WERI-Rb-1 (cell line): ENCODE results near the gene CYSTM1.

Experiments used
- DNase-seq: peaks from one replicate; pipeline ENCODE4 v3.0.0-alpha.2; 2020
- H3K27ac ChIP-seq: fragments of 250-450 bp; sonication (Bioruptor Pico); 2 replicates; pipeline ENCODE4 v1.5.1; 2020; ENCODE audit warnings: mild to moderate bottlenecking, moderate library complexity
- H3K27me3 ChIP-seq: fragments of 250-450 bp; sonication (Bioruptor Pico); 2 replicates; pipeline ENCODE4 v1.5.1; 2021; ENCODE audit warnings: mild to moderate bottlenecking, low read depth, moderate library complexity; ENCODE audit not compliant: insufficient read depth, severe bottlenecking
- H3K36me3 ChIP-seq: fragments of 250-450 bp; sonication (Bioruptor Pico); 2 replicates; pipeline ENCODE4 v1.5.1; 2020; ENCODE audit warnings: mild to moderate bottlenecking, moderate library complexity
- H3K4me3 ChIP-seq: 2 replicates; pipeline ENCODE4 v1.5.1; 2011; ENCODE audit warnings: low read depth, mild to moderate bottlenecking, control low read depth, low read length
- H3K9me3 ChIP-seq: fragments of 250-450 bp; sonication (Bioruptor Pico); 2 replicates; pipeline ENCODE4 v1.5.1; 2021; ENCODE audit warnings: mild to moderate bottlenecking, moderate library complexity; ENCODE audit not compliant: severe bottlenecking
- TF ChIP-seq, protein P1 (sequence below): IDR thresholded peaks from 2 replicates; pipeline ENCODE4 v1.5.1; 2011; ENCODE audit warnings: low read depth, mild to moderate bottlenecking, control low read depth, inconsistent platforms, low read length

CYSTM1 gene

DNA sequence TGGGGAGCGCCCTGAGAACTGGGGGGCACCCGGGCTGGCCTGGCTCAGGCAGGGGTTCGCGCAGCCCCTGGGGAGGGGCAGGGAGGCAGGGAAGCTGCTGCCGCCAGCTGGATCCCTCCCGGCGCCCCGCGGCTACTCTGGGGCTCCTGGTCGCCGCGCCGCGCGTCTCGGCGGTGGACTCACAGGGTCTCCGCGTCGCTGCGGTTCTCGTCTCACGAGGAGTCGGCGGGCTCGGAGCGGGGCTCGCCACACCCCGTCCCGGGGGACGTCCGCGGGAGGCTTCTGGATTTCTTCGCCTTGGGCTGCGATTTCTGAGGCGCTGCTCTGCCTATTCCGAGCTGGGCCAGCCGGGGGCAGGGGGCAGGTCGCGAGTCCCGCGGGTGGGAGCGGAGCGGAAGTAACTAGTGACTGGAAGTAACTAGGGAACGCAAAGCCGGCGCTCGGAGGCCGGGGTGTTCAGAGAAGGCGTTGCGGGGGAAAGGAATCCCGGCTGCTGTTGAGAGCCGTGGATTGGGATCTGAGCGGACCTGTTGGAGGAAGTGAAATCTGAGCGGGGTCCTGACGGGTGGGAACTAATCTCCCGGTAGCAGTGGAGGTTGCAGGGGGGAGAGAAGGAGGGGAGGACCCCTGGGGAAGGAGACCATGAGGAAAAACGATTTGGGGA is 511 bp downstream of the CYSTM1 start:
- H3K4me3 ChIP-seq: peak overlapping the region; percentile 88
- H3K9me3 ChIP-seq: no peaks in the 10 kb centered on the region
- DNase-seq: peak; percentile 69
- H3K27me3 ChIP-seq: no peaks in the 10 kb centered on the region
- peak overlapping the region; percentile 82 for H3K27ac ChIP-seq
- peaks cover 4% of the 10 kb centered on the region for H3K36me3 ChIP-seq
- TF ChIP-seq, protein P1, sequence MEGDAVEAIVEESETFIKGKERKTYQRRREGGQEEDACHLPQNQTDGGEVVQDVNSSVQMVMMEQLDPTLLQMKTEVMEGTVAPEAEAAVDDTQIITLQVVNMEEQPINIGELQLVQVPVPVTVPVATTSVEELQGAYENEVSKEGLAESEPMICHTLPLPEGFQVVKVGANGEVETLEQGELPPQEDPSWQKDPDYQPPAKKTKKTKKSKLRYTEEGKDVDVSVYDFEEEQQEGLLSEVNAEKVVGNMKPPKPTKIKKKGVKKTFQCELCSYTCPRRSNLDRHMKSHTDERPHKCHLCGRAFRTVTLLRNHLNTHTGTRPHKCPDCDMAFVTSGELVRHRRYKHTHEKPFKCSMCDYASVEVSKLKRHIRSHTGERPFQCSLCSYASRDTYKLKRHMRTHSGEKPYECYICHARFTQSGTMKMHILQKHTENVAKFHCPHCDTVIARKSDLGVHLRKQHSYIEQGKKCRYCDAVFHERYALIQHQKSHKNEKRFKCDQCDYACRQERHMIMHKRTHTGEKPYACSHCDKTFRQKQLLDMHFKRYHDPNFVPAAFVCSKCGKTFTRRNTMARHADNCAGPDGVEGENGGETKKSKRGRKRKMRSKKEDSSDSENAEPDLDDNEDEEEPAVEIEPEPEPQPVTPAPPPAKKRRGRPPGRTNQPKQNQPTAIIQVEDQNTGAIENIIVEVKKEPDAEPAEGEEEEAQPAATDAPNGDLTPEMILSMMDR: 0 out of 2 replicates have a peak, but pooled peaks have one; percentile 6

DNA sequence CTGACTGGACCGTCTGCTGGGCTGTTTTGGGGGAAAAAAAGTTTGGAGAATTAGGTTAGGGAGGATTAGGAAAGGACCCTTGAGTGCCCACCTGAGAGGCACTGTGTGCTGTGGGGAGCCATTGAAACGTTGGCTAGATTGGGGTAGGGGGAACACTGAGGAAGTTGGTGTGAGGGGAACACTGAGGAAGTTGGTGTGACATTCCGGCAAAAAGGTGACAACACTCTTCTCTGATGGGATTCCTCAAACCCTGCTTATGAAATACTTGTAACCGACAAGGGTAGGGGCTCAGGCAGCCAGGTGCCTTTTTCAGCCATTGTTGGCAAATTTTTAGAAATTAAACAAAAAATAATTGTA is 1.0 kb downstream of the CYSTM1 start:
- TF ChIP-seq, protein P1: no peak
- DNase-seq: no peak
- no peaks in the 10 kb centered on the region for H3K9me3 ChIP-seq
- peak overlapping the region; percentile 88 for H3K4me3 ChIP-seq
- peaks cover 4% of the 10 kb centered on the region for H3K36me3 ChIP-seq
- H3K27ac ChIP-seq: peak overlapping the region; percentile 82
- no peaks in the 10 kb centered on the region for H3K27me3 ChIP-seq

DNA sequence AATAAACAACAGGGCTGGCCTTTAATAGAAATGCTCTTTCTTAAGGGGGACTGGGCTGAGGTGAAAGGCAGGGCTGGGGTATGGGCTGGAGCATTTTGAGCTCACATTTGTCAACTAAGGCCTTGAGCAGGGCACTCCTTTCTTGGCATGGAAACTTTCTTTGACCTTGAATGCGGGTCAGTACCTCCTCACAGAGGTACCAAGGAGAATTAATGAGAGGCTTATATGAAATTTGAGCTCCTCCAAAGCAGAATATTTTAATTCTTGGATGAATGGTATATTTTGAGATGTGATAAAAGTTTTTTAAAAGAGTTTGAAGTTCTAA is 3.1 kb downstream of the CYSTM1 start:
- TF ChIP-seq, protein P1: no peak
- H3K4me3 ChIP-seq: no peak overlapping the region
- DNase-seq: no peak
- no peaks in the 10 kb centered on the region for H3K27me3 ChIP-seq
- peaks cover 4% of the 10 kb centered on the region for H3K36me3 ChIP-seq
- no peaks in the 10 kb centered on the region for H3K9me3 ChIP-seq
- H3K27ac ChIP-seq: no peak overlapping the region

DNA sequence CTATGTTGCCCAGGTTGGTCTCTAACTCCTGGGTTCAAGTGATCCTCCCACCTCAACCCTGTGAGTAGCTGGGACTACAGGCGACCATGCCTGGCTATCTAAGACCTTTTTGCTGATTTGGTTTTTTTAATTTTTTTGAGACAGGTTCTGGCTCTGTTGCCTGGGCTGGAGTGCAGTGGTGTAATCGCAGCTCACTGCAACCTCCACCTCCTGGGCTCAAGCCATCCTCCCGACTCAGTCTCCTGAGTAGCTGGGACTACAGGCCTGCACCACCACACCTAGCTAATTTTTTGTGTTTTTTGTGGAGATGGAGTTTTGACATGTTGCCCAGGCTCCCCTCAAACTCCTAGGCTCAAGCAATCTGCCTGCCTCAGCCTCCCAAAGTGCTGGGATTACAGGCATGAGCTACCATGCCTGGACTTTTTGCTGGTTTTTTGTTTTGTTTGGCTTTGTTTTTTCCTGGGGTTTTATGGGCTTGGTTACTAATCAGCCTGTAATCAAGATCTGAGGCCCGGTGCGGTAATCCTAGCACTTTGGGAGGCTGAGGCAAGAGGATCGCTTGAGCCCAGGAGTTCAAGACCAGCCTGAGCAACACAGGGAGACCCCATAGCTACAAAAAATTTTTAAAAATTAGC is 3.6 kb downstream of the CYSTM1 start:
- Histone ChIP-seq H3K9me3 (no peaks in the 10 kb centered on the region), H3K36me3 (peaks cover 4% of the 10 kb centered on the region), H3K4me3 (no peak overlapping the region), H3K27me3 (no peaks in the 10 kb centered on the region), H3K27ac (no peak overlapping the region)
- no peak for DNase-seq
- TF ChIP-seq, protein P1: no peak

DNA sequence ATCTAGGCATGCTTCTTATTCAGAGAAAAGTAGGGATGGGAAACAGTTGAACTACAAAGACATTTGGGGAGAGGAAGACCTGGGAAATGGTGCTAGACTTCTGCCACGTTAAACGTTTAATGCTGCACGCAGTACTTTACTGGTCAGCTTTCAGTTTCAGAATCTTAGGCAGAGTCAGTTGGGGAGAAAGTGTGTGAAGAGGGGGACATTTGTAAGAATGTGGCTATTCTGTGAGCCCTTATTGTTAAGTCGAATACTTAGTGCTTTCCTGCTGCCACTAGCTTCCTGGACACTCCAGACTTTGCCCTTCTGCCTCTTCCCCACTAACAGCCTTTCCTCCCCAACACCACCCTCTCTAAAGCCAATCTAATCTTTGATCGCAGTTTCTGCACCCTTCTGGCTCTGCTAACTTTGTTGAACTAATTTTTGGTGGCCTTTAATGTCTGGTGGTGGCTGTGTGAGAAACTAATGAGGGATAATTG is 6.1 kb downstream of the CYSTM1 start:
- no peaks in the 10 kb centered on the region for H3K9me3 ChIP-seq
- TF ChIP-seq, protein P1: no peak
- H3K4me3 ChIP-seq: no peak overlapping the region
- no peaks in the 10 kb centered on the region for H3K36me3 ChIP-seq
- DNase-seq: no peak
- no peak overlapping the region for H3K27ac ChIP-seq
- H3K27me3 ChIP-seq: no peaks in the 10 kb centered on the region
